ENCODE measurements around the gene FIP1L1.

Gene FIP1L1

GRCh38 chr4:53507058-53507457 is 129.6 kb downstream of the FIP1L1 start:
- no peak for DNase-seq

- DNase-seq = no peak
These were observed 130.3 kb downstream of the FIP1L1 start for GRCh38 chr4:53507671-53508286.

DNA sequence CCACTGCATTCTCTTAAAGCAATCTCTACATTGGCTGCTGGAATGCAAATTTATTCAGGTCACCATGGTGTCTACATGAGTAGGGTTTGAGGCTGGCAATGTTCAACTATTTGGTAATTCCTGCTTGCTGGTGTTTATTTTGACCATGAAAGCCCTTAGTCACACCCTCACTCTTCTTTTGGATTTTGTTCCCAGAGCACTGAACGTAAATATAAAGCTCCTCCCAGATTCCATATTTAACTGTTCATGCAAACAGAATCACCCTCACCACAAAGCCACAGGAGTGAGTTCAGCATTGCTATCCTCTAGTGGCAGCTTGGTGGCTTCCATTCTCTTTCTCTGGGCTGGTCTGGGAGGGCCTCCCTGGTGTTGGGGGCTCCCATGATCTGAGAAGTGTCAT is 131.0 kb downstream of the FIP1L1 start:
- DNase-seq = no peak

- DNase-seq = no peak
These were observed 132.9 kb downstream of the FIP1L1 start for GRCh38 chr4:53510321-53510720.
